ENCODE measurements around the gene CYB5R3. TPM values are rescaled to one million over a fixed set of nuclear protein-coding genes. Genes with fewer than 3 reads are reported as not detected.

Gene CYB5R3
- total RNA-seq, 1 experiment from 2014 or later: 172 TPM

GRCh38 chr22:42683578-42684283 is 34.5 kb upstream of the CYB5R3 start:
- H3K27ac ChIP-seq (ENCODE audit: low read depth, low read length, poor library complexity, severe bottlenecking): no peak overlapping the region
- H3K9me3 ChIP-seq (ENCODE audit: low read depth, low read length, poor library complexity, severe bottlenecking): no peaks in the 10 kb centered on the region
- POLR2A ChIA-PET (ENCODE audit: low non-redundant PET): interaction anchor here (0.8 kb wide), 1 partner anchor 17 kb away, joined by 3 read pairs; no protein-coding TSS in a partner anchor
- DNase-seq (ENCODE audit: low spot score): no peak
- no peak overlapping the region for H3K4me3 ChIP-seq (ENCODE audit: low read depth, low read length, poor library complexity, severe bottlenecking)
- no TSS peak for BruUV-seq (replicated peaks)
- CTCF ChIA-PET: no interaction called here
- peaks cover 30% of the 10 kb centered on the region for H3K4me1 ChIP-seq (ENCODE audit: insufficient read depth, low read length, poor library complexity, severe bottlenecking)
- H3K27me3 ChIP-seq (replicated peaks; ENCODE audit: insufficient read depth, low read depth, low read length, poor library complexity): no peaks in the 10 kb centered on the region
- intact Hi-C loops (cut with micrococcal nuclease; ENCODE audit: unreplicated experiment): no loop called here
- TF ChIP-seq EZH2 (IDR thresholded peaks at IDR 0.05; ENCODE audit: borderline replicate concordance, low read depth, low read length, poor library complexity, severe bottlenecking): no peak
- TF ChIP-seq, protein P1, sequence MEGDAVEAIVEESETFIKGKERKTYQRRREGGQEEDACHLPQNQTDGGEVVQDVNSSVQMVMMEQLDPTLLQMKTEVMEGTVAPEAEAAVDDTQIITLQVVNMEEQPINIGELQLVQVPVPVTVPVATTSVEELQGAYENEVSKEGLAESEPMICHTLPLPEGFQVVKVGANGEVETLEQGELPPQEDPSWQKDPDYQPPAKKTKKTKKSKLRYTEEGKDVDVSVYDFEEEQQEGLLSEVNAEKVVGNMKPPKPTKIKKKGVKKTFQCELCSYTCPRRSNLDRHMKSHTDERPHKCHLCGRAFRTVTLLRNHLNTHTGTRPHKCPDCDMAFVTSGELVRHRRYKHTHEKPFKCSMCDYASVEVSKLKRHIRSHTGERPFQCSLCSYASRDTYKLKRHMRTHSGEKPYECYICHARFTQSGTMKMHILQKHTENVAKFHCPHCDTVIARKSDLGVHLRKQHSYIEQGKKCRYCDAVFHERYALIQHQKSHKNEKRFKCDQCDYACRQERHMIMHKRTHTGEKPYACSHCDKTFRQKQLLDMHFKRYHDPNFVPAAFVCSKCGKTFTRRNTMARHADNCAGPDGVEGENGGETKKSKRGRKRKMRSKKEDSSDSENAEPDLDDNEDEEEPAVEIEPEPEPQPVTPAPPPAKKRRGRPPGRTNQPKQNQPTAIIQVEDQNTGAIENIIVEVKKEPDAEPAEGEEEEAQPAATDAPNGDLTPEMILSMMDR (conservative IDR thresholded peaks at IDR 0.05; ENCODE audit: low read depth, low read length): no peak
- no peaks in the 10 kb centered on the region for H3K36me3 ChIP-seq (ENCODE audit: insufficient read depth, low read length, poor library complexity, severe bottlenecking)

GRCh38 chr22:42682113-42682851 is 33.1 kb upstream of the CYB5R3 start:
- CTCF ChIA-PET: interaction anchor here (0.6 kb wide), 1 partner anchor 28 kb away, joined by 3 read pairs; no protein-coding TSS in a partner anchor
- POLR2A ChIA-PET (ENCODE audit: low non-redundant PET): no interaction called here
- Histone ChIP-seq H3K9me3 (ENCODE audit: low read depth, low read length, poor library complexity, severe bottlenecking) (no peaks in the 10 kb centered on the region), H3K27ac (ENCODE audit: low read depth, low read length, poor library complexity, severe bottlenecking) (no peak overlapping the region), H3K4me3 (ENCODE audit: low read depth, low read length, poor library complexity, severe bottlenecking) (no peak overlapping the region), H3K36me3 (ENCODE audit: insufficient read depth, low read length, poor library complexity, severe bottlenecking) (no peaks in the 10 kb centered on the region), H3K27me3 (replicated peaks; ENCODE audit: insufficient read depth, low read depth, low read length, poor library complexity) (no peaks in the 10 kb centered on the region), H3K4me1 (ENCODE audit: insufficient read depth, low read length, poor library complexity, severe bottlenecking) (peaks cover 15% of the 10 kb centered on the region)
- intact Hi-C loops (cut with micrococcal nuclease; ENCODE audit: unreplicated experiment): no loop called here
- no TSS peak for BruUV-seq (replicated peaks)
- TF ChIP-seq, protein P1 (conservative IDR thresholded peaks at IDR 0.05; ENCODE audit: low read depth, low read length): no peak
- TF ChIP-seq EZH2 (IDR thresholded peaks at IDR 0.05; ENCODE audit: borderline replicate concordance, low read depth, low read length, poor library complexity, severe bottlenecking): no peak
- DNase-seq (ENCODE audit: low spot score): no peak

GRCh38 chr22:42680648-42681047 is 31.5 kb upstream of the CYB5R3 start:
- BruUV-seq (replicated peaks): no TSS peak
- ChIA-PET CTCF (interaction anchor here (0.6 kb wide), 1 partner anchor 40 kb away, joined by 3 read pairs; no protein-coding TSS in a partner anchor), POLR2A (ENCODE audit: low non-redundant PET) (no interaction called here)
- Histone ChIP-seq H3K36me3 (ENCODE audit: insufficient read depth, low read length, poor library complexity, severe bottlenecking) (no peaks in the 10 kb centered on the region), H3K4me3 (ENCODE audit: low read depth, low read length, poor library complexity, severe bottlenecking) (no peak overlapping the region), H3K27me3 (replicated peaks; ENCODE audit: insufficient read depth, low read depth, low read length, poor library complexity) (no peaks in the 10 kb centered on the region), H3K27ac (ENCODE audit: low read depth, low read length, poor library complexity, severe bottlenecking) (no peak overlapping the region), H3K4me1 (ENCODE audit: insufficient read depth, low read length, poor library complexity, severe bottlenecking) (peaks cover 4% of the 10 kb centered on the region), H3K9me3 (ENCODE audit: low read depth, low read length, poor library complexity, severe bottlenecking) (no peaks in the 10 kb centered on the region)
- no peak for TF ChIP-seq EZH2 (IDR thresholded peaks at IDR 0.05; ENCODE audit: borderline replicate concordance, low read depth, low read length, poor library complexity, severe bottlenecking)
- TF ChIP-seq, protein P1 (conservative IDR thresholded peaks at IDR 0.05; ENCODE audit: low read depth, low read length): no peak
- intact Hi-C loops (cut with micrococcal nuclease; ENCODE audit: unreplicated experiment): no loop called here
- peak; percentile 57 for DNase-seq (ENCODE audit: low spot score)
